Stimulated activated CD4-positive, alpha-beta T cell treated with anti-CD3 and anti-CD28 coated beads, Interleukin-2, amount 100 ng/mL, for 48 hours (primary cell): Measurements from ENCODE around the gene AMN1.
A peak's percentile ranks its signal among the peaks of the same experiment; 100 is the strongest.
"Not testable (repeated sequence)": the region's sequence is repeated elsewhere in the genome, so short reads cannot be mapped to it uniquely, and the experiment has no call there.

Experiments
- DNase-seq, 2 donors: peaks; one replicate each; pipeline ENCODE4 v3.0.0-alpha.2; 2020

Gene AMN1

GRCh38 chr12:31732926-31733548 is 4.2 kb upstream of the AMN1 start:
- DNase-seq: peak in 1 of 2 donors; percentile 30

- DNase-seq: not testable (repeated sequence)
Measured at GRCh38 chr12:31731203-31731602, 2.4 kb upstream of the AMN1 start.

- no peak for DNase-seq
Measured at GRCh38 chr12:31729705-31730104, 884 bp upstream of the AMN1 start.

- peak in 1 of 2 donors; percentile 17 for DNase-seq
Measured at GRCh38 chr12:31728289-31728916, 418 bp downstream of the AMN1 start.

- no peak for DNase-seq
Measured at GRCh38 chr12:31727192-31727591, 1.6 kb downstream of the AMN1 start.

- no peak for DNase-seq
Measured at GRCh38 chr12:31726575-31726974, 2.2 kb downstream of the AMN1 start.

GRCh38 chr12:31724557-31724956 is 4.3 kb downstream of the AMN1 start:
- DNase-seq: no peak

GRCh38 chr12:31722580-31722979 is 6.2 kb downstream of the AMN1 start:
- DNase-seq: no peak

- not testable (repeated sequence) for DNase-seq
Measured at GRCh38 chr12:31718542-31719198, 10.2 kb downstream of the AMN1 start.

GRCh38 chr12:31716998-31717397 is 11.8 kb downstream of the AMN1 start:
- DNase-seq: not testable (repeated sequence)

GRCh38 chr12:31715283-31715825 is 13.5 kb downstream of the AMN1 start:
- DNase-seq: no peak

- DNase-seq: no peak
Measured at GRCh38 chr12:31714406-31715271, 14.2 kb downstream of the AMN1 start.

GRCh38 chr12:31712877-31713276 is 15.9 kb downstream of the AMN1 start:
- DNase-seq: no peak

GRCh38 chr12:31710021-31710818 is 18.6 kb downstream of the AMN1 start:
- no peak for DNase-seq

GRCh38 chr12:31708118-31708517 is 20.7 kb downstream of the AMN1 start:
- DNase-seq: not testable (repeated sequence)

GRCh38 chr12:31705621-31706020 is 23.2 kb downstream of the AMN1 start:
- no peak for DNase-seq

GRCh38 chr12:31702047-31702446 is 26.8 kb downstream of the AMN1 start:
- DNase-seq: no peak

- DNase-seq: not testable (repeated sequence)
Measured at GRCh38 chr12:31689921-31690320, 38.9 kb downstream of the AMN1 start.

GRCh38 chr12:31687101-31687527 is 41.7 kb downstream of the AMN1 start:
- no peak for DNase-seq

- DNase-seq: no peak
Measured at GRCh38 chr12:31685801-31686200, 43.0 kb downstream of the AMN1 start.

- DNase-seq: peak; percentile 51 to 59
Measured at GRCh38 chr12:31682136-31682962, 46.5 kb downstream of the AMN1 start.
